ENCODE data around the gene IFT25.

GRCh38 chr1:53919675-53920066, 25.8 kb downstream of the IFT25 start:
- TF ChIP-seq CTCF (conservative IDR thresholded peaks at IDR 0.05 in 1 of 2, IDR thresholded peaks at IDR 0.05 in 1 of 2; ENCODE audit: low read depth in 1 of 2, low read length in 2 of 2) (no peak), EZH2 (IDR thresholded peaks at IDR 0.05; ENCODE audit: low read length, missing control alignments) (no peak)
